ENCODE results near the gene CFAP206. TPM values are rescaled to one million over a fixed set of nuclear protein-coding genes. Genes with fewer than 3 reads are reported as not detected.

CFAP206 gene
- total RNA-seq, 3 donors from 2014 or later, result 0.32 TPM; not detected in 2

- Histone ChIP-seq H3K36me3 (ENCODE audit: low read depth) (no peaks in the 10 kb centered on the region), H3K9me3 (no peaks in the 10 kb centered on the region), H3K4me3 (no peak overlapping the region), H3K4me1 (ENCODE audit: low read depth) (no peaks in the 10 kb centered on the region)
- intact Hi-C loops (cut with DNase I, micrococcal nuclease), result no loop called here
- no peak for TF ChIP-seq CTCF (IDR thresholded peaks at IDR 0.05)
- ATAC-seq, result no peak
- no peak for DNase-seq
Observed at GRCh38 chr6:87421576-87421975, 13.8 kb downstream of the CFAP206 start.

GRCh38 chr6:87426789-87427188, 19.0 kb downstream of the CFAP206 start:
- ATAC-seq, result no peak
- TF ChIP-seq CTCF (IDR thresholded peaks at IDR 0.05), result no peak
- Histone ChIP-seq H3K9me3 (no peaks in the 10 kb centered on the region), H3K36me3 (ENCODE audit: low read depth) (no peaks in the 10 kb centered on the region), H3K4me1 (ENCODE audit: low read depth) (no peaks in the 10 kb centered on the region), H3K4me3 (no peak overlapping the region)
- no peak for DNase-seq
- intact Hi-C loops (cut with DNase I, micrococcal nuclease), result no loop called here

- no peak for TF ChIP-seq CTCF (IDR thresholded peaks at IDR 0.05)
- no peaks in the 10 kb centered on the region for H3K36me3 ChIP-seq (ENCODE audit: low read depth)
- no peak overlapping the region for H3K4me3 ChIP-seq
- DNase-seq (no peak), ATAC-seq (no peak)
- intact Hi-C loops (cut with DNase I, micrococcal nuclease), result no loop called here
- no peaks in the 10 kb centered on the region for H3K9me3 ChIP-seq
- H3K4me1 ChIP-seq (ENCODE audit: low read depth), result no peaks in the 10 kb centered on the region
Observed at GRCh38 chr6:87430499-87430898, 22.7 kb downstream of the CFAP206 start.

- Histone ChIP-seq H3K36me3 (ENCODE audit: low read depth) (no peaks in the 10 kb centered on the region), H3K9me3 (no peaks in the 10 kb centered on the region), H3K4me3 (no peak overlapping the region), H3K4me1 (ENCODE audit: low read depth) (no peaks in the 10 kb centered on the region)
- DNase-seq (no peak), ATAC-seq (no peak)
- intact Hi-C loops (cut with DNase I, micrococcal nuclease), result no loop called here
- no peak for TF ChIP-seq CTCF (IDR thresholded peaks at IDR 0.05)
Observed at GRCh38 chr6:87431263-87431662, 23.5 kb downstream of the CFAP206 start.

- DNase-seq (peak in 2 of 3 donors; percentile 27 to 76), ATAC-seq (peak; percentile 65)
- no peaks in the 10 kb centered on the region for H3K36me3 ChIP-seq (ENCODE audit: low read depth)
- intact Hi-C loops (cut with DNase I, micrococcal nuclease), result no loop called here
- no peaks in the 10 kb centered on the region for H3K4me1 ChIP-seq (ENCODE audit: low read depth)
- H3K4me3 ChIP-seq, result no peak overlapping the region
- no peaks in the 10 kb centered on the region for H3K9me3 ChIP-seq
- no peak for TF ChIP-seq CTCF (IDR thresholded peaks at IDR 0.05)
Observed at GRCh38 chr6:87436435-87436834, 28.7 kb downstream of the CFAP206 start.

- Histone ChIP-seq H3K4me3 (no peak overlapping the region), H3K36me3 (ENCODE audit: low read depth) (no peaks in the 10 kb centered on the region), H3K9me3 (no peaks in the 10 kb centered on the region), H3K4me1 (ENCODE audit: low read depth) (no peaks in the 10 kb centered on the region)
- intact Hi-C loops (cut with DNase I, micrococcal nuclease), result no loop called here
- no peak for DNase-seq
- TF ChIP-seq CTCF (IDR thresholded peaks at IDR 0.05), result no peak
- no peak for ATAC-seq
Observed at GRCh38 chr6:87441711-87442110, 33.9 kb downstream of the CFAP206 start.

Data from mucosa of descending colon (tissue), 3 donors.